ENCODE measurements around the gene NDUFA11.

NDUFA11 gene

DNA sequence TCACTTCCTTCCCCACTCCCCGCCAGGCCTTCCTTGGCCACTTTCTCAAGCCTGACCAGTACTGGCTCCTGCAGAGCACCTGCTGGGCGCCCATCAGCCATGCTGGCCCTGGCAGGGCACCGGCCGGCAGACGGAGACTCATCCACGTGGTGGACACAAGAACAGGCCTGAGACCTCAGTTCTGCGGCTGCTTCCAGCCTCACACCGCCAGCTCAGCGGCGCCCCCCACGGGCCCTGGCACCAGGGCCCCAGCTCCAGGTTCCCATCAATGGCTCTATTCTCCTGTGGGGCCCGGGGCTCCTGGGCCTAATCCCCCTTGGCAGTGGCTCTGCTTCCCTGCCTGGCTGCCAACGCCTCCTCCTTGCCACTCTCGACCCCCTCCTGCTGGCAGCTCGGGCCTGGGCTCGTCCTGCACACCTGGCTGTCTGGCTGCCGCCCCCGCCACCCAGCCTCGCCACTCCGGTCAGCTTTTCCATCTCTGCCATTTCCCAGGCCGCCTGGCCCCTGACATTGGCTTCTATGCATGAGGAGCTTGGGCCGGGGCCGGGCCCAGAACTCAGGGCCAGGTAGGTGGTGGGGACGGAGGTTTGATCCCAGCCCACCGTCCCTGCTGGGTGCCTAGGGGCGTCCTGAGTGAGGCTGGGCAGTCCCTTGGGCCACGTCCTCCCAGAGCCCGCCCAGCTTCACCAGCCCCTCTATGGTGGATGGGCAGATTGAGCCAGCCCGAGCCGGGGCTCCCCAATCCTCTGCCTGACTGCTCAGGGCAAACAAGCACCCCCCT lies 6.2 kb downstream of the NDUFA11 start:
- peaks cover under 1 to 3% (median 2%) of the 10 kb centered on the region in 5 donors for H3K27me3 ChIP-seq (ENCODE audit: control insufficient read depth in 5 of 5, insufficient read depth in 4 of 5, low read length in 5 of 5)
- peaks cover 0 to 6% (median 5%) of the 10 kb centered on the region in 5 donors for H3K4me1 ChIP-seq (ENCODE audit: control insufficient read depth in 5 of 5, insufficient read depth in 5 of 5, low read length in 5 of 5)
- H3K27ac ChIP-seq (ENCODE audit: low read depth, low read length): no peak overlapping the region

DNA sequence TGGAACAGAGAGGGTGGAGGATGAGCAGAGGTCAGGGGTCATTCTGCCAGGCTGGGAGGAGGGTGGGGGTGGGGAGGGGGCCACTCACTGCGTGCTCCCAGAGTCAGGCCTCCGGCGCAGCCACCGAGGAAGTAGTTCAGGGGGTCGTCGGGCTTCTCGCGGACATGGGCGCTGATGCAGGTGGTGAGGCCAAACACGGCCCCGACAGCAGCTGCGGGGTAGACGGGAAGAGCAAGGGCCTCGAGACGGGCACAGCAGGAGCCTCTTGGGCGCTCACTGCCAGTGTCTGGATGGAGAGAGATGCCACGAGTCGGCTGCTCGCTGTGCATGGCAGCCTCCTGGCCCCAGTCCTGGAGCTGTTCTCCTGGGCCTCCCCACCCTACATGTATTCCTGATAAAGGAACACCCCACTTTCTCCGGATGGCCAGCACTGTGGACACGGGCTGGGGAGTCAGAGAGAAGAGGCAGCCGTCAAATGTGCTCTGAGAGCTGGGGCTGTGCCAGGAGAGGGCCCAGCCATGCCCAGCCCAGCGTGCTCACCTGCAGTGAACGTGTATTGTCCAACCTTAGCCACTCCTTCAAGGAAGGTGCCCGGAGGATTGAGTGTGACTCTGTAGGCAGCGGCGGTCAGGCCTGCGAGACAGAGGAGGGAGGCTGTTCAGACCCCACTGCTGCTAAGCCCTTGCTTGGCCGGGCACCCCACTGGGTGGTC lies 7.1 kb downstream of the NDUFA11 start:
- H3K27ac ChIP-seq (ENCODE audit: low read depth, low read length): no peak overlapping the region
- H3K9ac ChIP-seq (ENCODE audit: low read length in 5 of 5): no peak overlapping the region
- H3K27me3 ChIP-seq (ENCODE audit: control insufficient read depth in 5 of 5, insufficient read depth in 4 of 5, low read length in 5 of 5): peaks cover 9 to 12% (median 10%) of the 10 kb centered on the region in 5 donors
- peaks cover 0 to 8% (median 4%) of the 10 kb centered on the region in 5 donors for H3K4me1 ChIP-seq (ENCODE audit: control insufficient read depth in 5 of 5, insufficient read depth in 5 of 5, low read length in 5 of 5)
- H3K36me3 ChIP-seq (ENCODE audit: control insufficient read depth in 5 of 5, insufficient read depth in 5 of 5, low read length in 5 of 5): peaks cover 0 to 49% (median 33%) of the 10 kb centered on the region in 5 donors
- H3K4me3 ChIP-seq (ENCODE audit: low read depth in 1 of 5, low read length in 5 of 5): no peak overlapping the region
- H3K9me3 ChIP-seq (ENCODE audit: control insufficient read depth in 5 of 5, low read length in 5 of 5): no peaks in the 10 kb centered on the region

More for the DNA sequence above, 6.2 kb downstream of the NDUFA11 start:
- Histone ChIP-seq H3K36me3 (ENCODE audit: control insufficient read depth in 5 of 5, insufficient read depth in 5 of 5, low read length in 5 of 5) (peaks cover 0 to 49% (median 33%) of the 10 kb centered on the region in 5 donors), H3K9ac (ENCODE audit: low read length in 5 of 5) (no peak overlapping the region), H3K4me3 (ENCODE audit: low read depth in 1 of 5, low read length in 5 of 5) (no peak overlapping the region), H3K9me3 (ENCODE audit: control insufficient read depth in 5 of 5, low read length in 5 of 5) (no peaks in the 10 kb centered on the region)

DNA sequence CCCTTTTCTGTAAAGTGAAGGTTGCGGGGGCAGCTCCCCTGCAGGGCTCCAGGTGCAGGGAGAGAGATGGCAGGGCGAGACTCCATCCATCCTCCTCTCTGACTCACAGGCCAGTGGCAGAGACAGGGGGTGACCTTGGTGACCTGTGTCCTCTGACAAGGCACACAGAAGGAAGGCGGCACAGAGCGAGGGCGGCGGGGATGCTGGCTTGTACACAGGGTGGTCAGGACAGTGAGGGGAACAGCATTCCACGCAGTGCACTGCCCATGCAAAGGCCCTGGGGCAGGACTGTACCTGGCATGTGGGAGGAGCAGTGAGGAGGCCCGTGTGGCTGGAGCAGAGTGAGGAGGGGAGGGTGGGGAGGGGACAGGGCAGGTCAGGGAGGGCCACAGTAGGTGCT lies 7.7 kb downstream of the NDUFA11 start:
- Histone ChIP-seq H3K4me1 (ENCODE audit: control insufficient read depth in 5 of 5, insufficient read depth in 5 of 5, low read length in 5 of 5) (peaks cover 0 to 8% (median 0%) of the 10 kb centered on the region in 5 donors), H3K9me3 (ENCODE audit: control insufficient read depth in 5 of 5, low read length in 5 of 5) (no peaks in the 10 kb centered on the region), H3K36me3 (ENCODE audit: control insufficient read depth in 5 of 5, insufficient read depth in 5 of 5, low read length in 5 of 5) (peaks cover 0 to 45% (median 30%) of the 10 kb centered on the region in 5 donors), H3K9ac (ENCODE audit: low read length in 5 of 5) (no peak overlapping the region), H3K27ac (ENCODE audit: low read depth, low read length) (no peak overlapping the region), H3K4me3 (ENCODE audit: low read depth in 1 of 5, low read length in 5 of 5) (no peak overlapping the region), H3K27me3 (ENCODE audit: control insufficient read depth in 5 of 5, insufficient read depth in 4 of 5, low read length in 5 of 5) (peaks cover 11 to 16% (median 13%) of the 10 kb centered on the region in 5 donors)

DNA sequence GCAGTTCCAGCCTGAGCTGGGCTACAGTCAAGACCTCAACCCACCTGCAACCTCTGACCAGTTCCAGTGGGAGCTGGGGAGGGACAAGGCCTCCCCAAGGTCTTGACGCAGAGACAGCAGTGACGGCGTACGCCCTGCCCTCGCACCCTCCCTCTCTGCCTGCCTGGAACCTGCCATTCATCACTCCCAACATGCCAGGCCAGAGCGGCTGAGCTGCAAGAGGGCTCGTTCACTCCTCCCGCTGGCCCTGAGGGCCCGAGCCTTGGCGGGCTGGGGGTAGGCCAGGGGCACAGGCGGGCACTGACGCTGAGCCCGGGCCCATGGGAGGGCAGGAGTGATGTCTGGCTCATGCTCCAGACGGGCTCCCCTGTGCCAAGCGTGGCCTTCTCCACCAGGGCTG lies 8.2 kb downstream of the NDUFA11 start:
- Histone ChIP-seq H3K27me3 (ENCODE audit: control insufficient read depth in 5 of 5, insufficient read depth in 4 of 5, low read length in 5 of 5) (peaks cover 11 to 16% (median 13%) of the 10 kb centered on the region in 5 donors), H3K27ac (ENCODE audit: low read depth, low read length) (no peak overlapping the region), H3K4me1 (ENCODE audit: control insufficient read depth in 5 of 5, insufficient read depth in 5 of 5, low read length in 5 of 5) (peaks cover 0 to 8% (median 0%) of the 10 kb centered on the region in 5 donors), H3K9ac (ENCODE audit: low read length in 5 of 5) (no peak overlapping the region), H3K4me3 (ENCODE audit: low read depth in 1 of 5, low read length in 5 of 5) (no peak overlapping the region), H3K36me3 (ENCODE audit: control insufficient read depth in 5 of 5, insufficient read depth in 5 of 5, low read length in 5 of 5) (peaks cover 0 to 44% (median 30%) of the 10 kb centered on the region in 5 donors), H3K9me3 (ENCODE audit: control insufficient read depth in 5 of 5, low read length in 5 of 5) (no peaks in the 10 kb centered on the region)

DNA sequence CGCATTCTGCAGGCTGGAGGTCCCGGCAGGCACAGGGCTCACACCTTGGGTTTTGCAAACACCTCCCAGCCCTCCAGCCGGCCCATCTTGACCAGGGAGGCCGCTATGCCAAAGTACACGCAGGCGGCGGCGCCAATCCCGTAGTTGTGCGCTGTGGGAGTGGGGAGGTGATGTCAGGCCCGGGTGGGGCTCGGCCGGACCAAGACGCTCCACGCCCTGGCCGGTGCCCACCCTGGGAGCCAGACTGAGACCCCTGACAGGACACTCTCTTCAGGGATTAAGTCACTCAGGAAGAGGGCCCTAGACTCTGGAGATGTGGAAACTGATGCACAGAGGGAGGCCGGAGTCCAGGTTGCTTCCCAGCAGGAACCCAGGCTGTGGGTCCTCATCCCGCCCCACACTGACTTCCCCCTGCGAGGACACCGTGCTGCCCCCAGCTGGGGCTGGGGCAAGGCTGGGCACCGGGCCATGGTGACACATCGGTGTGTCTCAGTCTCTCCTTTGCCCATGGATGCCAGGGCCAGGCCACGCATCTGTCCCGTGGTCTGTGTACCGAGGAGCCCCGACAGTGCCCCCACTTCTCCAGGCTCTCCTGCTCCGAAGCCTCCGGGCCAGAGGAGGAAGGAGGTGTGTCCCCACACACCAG lies 8.8 kb downstream of the NDUFA11 start:
- Histone ChIP-seq H3K4me3 (ENCODE audit: low read depth in 1 of 5, low read length in 5 of 5) (no peak overlapping the region), H3K36me3 (ENCODE audit: control insufficient read depth in 5 of 5, insufficient read depth in 5 of 5, low read length in 5 of 5) (peaks cover 0 to 41% (median 28%) of the 10 kb centered on the region in 5 donors), H3K27me3 (ENCODE audit: control insufficient read depth in 5 of 5, insufficient read depth in 4 of 5, low read length in 5 of 5) (peaks cover 11 to 16% (median 13%) of the 10 kb centered on the region in 5 donors), H3K9me3 (ENCODE audit: control insufficient read depth in 5 of 5, low read length in 5 of 5) (no peaks in the 10 kb centered on the region), H3K27ac (ENCODE audit: low read depth, low read length) (no peak overlapping the region), H3K4me1 (ENCODE audit: control insufficient read depth in 5 of 5, insufficient read depth in 5 of 5, low read length in 5 of 5) (peaks cover 0 to 8% (median 0%) of the 10 kb centered on the region in 5 donors), H3K9ac (ENCODE audit: low read length in 5 of 5) (no peak overlapping the region)

DNA sequence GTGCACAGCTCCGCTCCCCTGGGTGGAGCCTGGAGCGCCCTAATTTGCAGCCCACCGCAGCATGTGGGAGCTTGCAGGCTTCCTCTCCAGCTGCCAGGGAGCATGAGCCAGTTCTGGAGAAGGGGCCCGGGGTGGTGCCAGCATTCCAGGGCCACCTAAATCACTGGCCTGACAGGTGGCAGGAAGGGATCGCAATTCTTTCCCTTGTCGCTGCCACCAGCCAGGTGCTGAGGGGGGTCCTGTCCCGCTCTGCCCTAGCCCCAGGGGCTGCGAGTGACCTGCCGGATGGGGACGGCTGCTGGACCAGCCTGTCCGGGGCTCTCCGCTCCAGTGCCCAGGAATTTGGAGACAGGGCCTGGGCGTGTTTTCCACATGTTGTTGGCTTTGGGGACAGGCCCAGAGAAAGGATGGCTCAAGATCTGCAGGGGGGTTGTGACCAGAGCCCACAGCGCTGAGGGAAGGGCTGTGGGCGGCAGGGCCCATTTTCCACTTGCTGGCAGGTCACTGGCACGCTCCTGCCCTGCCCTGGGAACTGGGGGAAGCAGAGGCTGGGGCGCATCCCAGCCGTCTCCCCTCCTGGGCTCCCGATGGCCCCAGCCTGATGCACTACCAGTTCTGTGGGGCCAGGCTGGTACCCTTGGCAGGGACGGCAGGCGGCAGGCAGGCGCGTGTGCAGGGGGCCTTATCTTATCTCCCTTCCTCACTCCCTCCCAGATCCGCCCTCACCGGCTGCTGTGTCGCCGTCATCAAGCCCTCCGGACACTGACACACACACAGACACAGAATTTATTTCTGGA lies 9.5 kb downstream of the NDUFA11 start:
- H3K9ac ChIP-seq (ENCODE audit: low read length in 5 of 5): no peak overlapping the region
- peaks cover 11 to 21% (median 13%) of the 10 kb centered on the region in 5 donors for H3K27me3 ChIP-seq (ENCODE audit: control insufficient read depth in 5 of 5, insufficient read depth in 4 of 5, low read length in 5 of 5)
- H3K27ac ChIP-seq (ENCODE audit: low read depth, low read length): no peak overlapping the region
- peaks cover 0 to 41% (median 28%) of the 10 kb centered on the region in 5 donors for H3K36me3 ChIP-seq (ENCODE audit: control insufficient read depth in 5 of 5, insufficient read depth in 5 of 5, low read length in 5 of 5)
- no peak overlapping the region for H3K4me3 ChIP-seq (ENCODE audit: low read depth in 1 of 5, low read length in 5 of 5)
- H3K4me1 ChIP-seq (ENCODE audit: control insufficient read depth in 5 of 5, insufficient read depth in 5 of 5, low read length in 5 of 5): peaks cover 0 to 8% (median 0%) of the 10 kb centered on the region in 5 donors
- H3K9me3 ChIP-seq (ENCODE audit: control insufficient read depth in 5 of 5, low read length in 5 of 5): no peaks in the 10 kb centered on the region

DNA sequence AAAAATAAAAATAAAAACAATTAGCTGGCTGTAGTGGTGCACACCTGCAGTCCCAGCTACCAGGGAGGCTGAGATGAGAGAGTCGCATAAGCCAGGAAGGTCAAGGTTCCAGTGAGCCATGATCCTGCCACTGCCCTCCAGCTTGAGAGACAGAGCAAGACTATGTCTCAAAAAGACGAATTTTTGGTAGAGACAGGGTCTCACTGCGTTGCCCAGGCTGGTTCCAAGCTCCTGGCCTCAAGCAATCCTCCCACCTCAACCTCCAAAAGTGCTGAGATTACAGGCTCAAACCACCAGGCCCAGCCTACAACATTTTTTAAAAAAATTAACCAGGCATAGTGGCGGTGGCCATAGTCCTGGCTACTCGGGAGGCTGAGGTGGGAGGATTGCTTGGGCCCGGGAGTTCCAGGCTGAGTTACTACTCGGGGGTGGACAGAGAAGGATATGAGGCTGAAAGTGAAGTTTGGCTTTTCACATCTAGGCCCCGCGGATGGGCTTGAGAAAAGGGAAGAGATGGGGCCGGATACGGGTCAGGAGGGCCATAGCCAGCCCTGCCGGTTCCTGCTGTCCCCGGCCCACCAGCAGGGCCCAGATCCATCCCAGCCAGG lies 10.2 kb downstream of the NDUFA11 start:
- H3K27ac ChIP-seq (ENCODE audit: low read depth, low read length): no peak overlapping the region
- no peaks in the 10 kb centered on the region for H3K9me3 ChIP-seq (ENCODE audit: control insufficient read depth in 5 of 5, low read length in 5 of 5)
- peaks cover 0 to 41% (median 28%) of the 10 kb centered on the region in 5 donors for H3K36me3 ChIP-seq (ENCODE audit: control insufficient read depth in 5 of 5, insufficient read depth in 5 of 5, low read length in 5 of 5)
- H3K9ac ChIP-seq (ENCODE audit: low read length in 5 of 5): no peak overlapping the region
- no peak overlapping the region for H3K4me3 ChIP-seq (ENCODE audit: low read depth in 1 of 5, low read length in 5 of 5)
- peaks cover 11 to 21% (median 13%) of the 10 kb centered on the region in 5 donors for H3K27me3 ChIP-seq (ENCODE audit: control insufficient read depth in 5 of 5, insufficient read depth in 4 of 5, low read length in 5 of 5)
- H3K4me1 ChIP-seq (ENCODE audit: control insufficient read depth in 5 of 5, insufficient read depth in 5 of 5, low read length in 5 of 5): peaks cover 0 to 8% (median 0%) of the 10 kb centered on the region in 5 donors

DNA sequence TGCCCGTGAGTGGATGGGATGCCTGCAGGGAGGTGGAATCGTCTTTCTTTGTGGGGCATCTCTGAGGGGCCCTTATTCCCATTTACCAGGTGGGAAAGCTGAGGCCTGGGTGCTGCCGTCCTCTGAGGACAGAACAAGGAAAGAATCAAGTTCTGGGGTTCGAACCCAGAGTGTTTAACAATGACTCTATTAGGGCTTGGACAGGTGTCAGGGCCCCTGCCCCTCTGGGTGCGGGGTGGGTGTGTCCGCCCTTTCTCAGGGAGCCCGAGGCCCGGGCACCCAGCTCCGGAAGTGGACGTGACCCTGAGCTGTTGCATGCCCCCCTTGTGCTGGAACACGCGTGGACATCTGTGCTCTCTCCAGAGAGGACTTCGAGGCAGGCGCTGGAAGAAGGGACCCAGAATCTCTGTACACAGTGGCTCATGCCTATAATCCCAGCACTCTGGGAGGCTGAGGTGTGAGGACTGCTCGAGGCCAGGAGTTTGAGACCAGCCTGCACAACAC lies 10.8 kb downstream of the NDUFA11 start:
- Histone ChIP-seq H3K9me3 (ENCODE audit: control insufficient read depth in 5 of 5, low read length in 5 of 5) (no peaks in the 10 kb centered on the region), H3K27me3 (ENCODE audit: control insufficient read depth in 5 of 5, insufficient read depth in 4 of 5, low read length in 5 of 5) (peaks cover 11 to 21% (median 13%) of the 10 kb centered on the region in 5 donors), H3K36me3 (ENCODE audit: control insufficient read depth in 5 of 5, insufficient read depth in 5 of 5, low read length in 5 of 5) (peaks cover 0 to 36% (median 28%) of the 10 kb centered on the region in 5 donors), H3K4me1 (ENCODE audit: control insufficient read depth in 5 of 5, insufficient read depth in 5 of 5, low read length in 5 of 5) (peaks cover 0 to 8% (median 0%) of the 10 kb centered on the region in 5 donors), H3K4me3 (ENCODE audit: low read depth in 1 of 5, low read length in 5 of 5) (no peak overlapping the region), H3K27ac (ENCODE audit: low read depth, low read length) (no peak overlapping the region), H3K9ac (ENCODE audit: low read length in 5 of 5) (no peak overlapping the region)

Measured in subcutaneous abdominal adipose tissue (tissue), 5 donors.